HTERT RPE-1 (cell line): ENCODE data around the gene IL1R1.
"Not testable (repeated sequence)": the region's sequence is repeated elsewhere in the genome, so short reads cannot be mapped to it uniquely, and the experiment has no call there.

ENCODE experiments used
- in situ Hi-C: fragments of 300-500 bp; cut with MboI; formaldehyde crosslinking; loops from 4 replicates; pipeline ENCODE4 v1.14.3; 2020; ENCODE audit warnings: low sequenced_read_pairs

The IL1R1 gene, protein sequence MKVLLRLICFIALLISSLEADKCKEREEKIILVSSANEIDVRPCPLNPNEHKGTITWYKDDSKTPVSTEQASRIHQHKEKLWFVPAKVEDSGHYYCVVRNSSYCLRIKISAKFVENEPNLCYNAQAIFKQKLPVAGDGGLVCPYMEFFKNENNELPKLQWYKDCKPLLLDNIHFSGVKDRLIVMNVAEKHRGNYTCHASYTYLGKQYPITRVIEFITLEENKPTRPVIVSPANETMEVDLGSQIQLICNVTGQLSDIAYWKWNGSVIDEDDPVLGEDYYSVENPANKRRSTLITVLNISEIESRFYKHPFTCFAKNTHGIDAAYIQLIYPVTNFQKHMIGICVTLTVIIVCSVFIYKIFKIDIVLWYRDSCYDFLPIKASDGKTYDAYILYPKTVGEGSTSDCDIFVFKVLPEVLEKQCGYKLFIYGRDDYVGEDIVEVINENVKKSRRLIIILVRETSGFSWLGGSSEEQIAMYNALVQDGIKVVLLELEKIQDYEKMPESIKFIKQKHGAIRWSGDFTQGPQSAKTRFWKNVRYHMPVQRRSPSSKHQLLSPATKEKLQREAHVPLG

DNA sequence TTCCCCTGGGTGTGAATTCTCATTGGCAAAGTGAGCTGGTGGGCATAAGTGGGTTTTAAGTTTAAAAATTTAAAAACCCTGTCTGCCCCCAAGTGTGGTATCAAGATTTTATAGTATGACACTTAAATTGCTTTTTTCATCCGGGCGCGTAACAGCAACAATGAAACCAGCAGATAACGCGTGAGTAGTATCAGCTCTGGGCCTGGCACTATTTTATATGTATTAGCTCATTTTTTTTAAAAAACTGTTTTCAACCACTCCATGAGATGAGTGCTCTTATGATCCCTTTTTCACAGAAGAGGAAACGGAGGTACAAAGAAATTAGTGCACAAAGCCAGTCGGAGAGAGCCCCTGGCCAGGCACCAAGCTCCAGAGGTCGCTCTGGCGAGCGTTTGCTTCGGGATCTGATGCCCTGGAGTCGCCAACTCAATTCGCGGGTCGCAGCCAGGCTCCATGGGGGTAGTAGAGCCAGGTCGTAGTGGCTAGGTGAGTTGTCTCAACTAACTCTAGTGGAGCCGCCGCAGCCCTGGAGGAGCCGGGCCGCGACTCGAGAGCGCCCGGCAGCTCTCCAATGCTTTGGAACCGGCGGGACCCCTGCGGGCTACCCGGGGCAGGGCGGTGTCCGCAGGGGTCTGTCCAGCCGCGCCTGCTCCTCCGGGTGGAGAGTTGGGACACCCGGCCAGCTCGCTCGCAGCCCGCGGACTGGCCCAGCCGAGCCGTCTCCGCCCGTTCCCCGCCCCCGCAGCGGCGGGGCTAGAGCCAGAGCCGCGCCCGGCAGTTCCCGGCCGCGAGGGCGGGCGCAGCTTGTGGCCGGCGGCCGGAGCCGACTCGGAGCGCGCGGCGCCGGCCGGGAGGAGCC is at the start of gene IL1R1:
Gene IL1R1 (plus strand): TSS at position 777 of the 859 bp plus-strand sequence. CDS start 14,979 bp downstream, outside the sequence.
- in situ Hi-C loops, result no loop called here

DNA sequence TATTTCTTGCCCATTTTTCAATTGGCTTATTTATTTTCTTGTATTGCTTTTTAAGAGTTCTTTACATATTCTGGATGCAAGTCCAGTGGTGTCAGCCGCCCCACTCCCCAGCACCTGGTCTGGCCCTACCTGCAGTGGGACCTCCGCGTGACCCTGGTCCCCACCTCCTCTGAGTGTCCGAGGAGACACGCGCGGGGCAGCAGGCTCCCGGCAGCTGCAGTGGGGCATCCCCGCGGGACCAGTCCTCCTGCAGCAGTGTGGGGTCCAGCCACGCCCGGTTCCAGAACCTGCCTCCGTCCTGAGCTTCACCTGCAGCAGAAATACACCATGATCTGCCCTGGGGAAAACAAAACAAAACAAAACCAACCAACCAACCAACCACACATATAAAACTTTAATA is 48.9 kb upstream of the IL1R1 start:
- in situ Hi-C loops, result no loop called here

DNA sequence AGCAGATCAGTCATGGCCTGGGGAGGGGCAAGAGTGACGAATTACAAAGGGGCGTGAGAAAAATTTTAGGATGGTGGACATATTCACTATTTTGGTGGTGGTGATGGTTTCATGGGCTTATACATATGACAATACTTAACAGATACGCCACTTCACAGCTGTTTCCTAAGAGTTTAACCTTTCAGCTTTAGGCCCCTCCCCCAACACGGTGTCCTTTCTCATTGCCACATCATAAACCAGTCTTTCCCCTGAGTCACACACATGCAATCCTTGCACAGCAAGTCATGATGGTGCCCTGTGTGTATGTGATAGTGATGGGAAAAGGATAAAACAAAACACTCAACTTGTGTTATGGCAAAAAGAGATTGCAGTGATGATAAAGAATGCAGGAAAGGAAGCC is 47.6 kb upstream of the IL1R1 start:
- in situ Hi-C loops, result no loop called here

DNA sequence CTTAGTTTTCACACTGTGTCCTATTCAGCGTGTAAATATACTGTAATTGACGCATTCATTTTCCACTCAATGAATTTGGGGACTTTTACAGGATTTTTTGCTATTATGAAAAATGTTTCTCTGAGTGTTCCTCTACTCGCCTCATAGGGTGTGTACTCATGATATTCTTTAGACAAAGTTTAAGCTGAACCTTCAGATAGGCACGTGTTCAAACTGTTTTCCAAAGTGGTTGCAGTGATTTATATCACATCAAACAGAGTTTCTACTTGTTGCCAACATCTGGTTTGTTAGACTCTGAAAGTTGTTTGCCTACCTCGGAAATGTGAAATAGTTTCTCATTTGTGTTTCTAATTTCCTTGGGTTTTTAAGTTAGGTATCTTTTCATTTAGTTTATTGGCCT is 46.4 kb upstream of the IL1R1 start:
- in situ Hi-C loops, result no loop called here

DNA sequence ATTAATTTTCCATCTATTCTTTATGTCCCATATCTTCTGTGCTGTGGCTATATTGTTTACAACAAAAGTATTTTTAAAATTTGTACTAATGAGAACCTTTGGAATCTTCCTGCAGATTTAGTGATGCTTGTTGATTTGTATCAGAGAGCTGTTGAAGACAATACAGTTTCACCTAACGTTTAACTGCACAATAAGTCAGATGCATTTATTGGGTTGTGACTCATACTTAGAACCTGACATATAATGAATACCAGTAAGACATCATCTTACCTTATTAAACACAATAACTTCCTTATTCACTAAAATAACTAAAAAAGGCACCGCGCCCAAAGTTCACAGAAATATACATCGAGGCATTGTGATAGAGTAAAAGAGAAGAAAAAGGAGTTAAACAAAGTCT is 43.8 kb upstream of the IL1R1 start:
- in situ Hi-C loops, result no loop called here

DNA sequence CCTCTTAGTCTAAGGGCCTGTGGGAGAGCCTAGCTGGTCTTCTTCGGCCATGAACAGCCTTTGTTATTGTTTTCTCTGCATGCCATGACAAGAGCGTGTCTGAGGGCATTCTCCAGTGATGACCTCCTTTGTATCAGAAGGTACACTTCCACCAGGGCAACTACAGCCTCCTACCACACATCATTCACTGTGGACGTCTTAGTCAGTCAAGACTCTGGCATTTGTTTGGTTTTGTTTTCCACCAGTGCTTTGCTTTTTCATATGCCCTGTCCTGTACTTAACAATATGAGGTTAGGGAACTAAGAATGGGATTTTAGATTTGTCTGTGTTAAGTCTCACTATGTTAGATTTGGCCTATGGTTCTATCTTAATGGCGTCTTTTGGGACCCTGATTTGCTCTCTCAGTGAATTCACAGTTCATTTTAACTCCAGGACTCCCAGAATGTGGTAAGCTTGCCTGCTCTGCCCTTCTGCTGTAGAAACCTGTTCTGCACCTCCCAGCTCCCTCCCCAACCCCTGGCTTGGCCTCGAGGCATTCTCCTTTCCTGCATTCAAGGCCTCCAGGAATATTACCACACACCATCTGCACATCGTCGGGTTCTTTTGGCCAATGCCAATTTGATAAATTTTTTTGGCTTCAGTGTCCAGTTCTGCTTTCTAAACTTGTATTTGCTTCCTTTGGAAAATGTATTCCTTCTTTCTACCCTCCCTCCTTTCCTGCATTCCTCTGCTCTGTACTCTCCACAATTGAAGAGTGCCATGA is 42.8 kb upstream of the IL1R1 start:
- in situ Hi-C loops, result no loop called here

DNA sequence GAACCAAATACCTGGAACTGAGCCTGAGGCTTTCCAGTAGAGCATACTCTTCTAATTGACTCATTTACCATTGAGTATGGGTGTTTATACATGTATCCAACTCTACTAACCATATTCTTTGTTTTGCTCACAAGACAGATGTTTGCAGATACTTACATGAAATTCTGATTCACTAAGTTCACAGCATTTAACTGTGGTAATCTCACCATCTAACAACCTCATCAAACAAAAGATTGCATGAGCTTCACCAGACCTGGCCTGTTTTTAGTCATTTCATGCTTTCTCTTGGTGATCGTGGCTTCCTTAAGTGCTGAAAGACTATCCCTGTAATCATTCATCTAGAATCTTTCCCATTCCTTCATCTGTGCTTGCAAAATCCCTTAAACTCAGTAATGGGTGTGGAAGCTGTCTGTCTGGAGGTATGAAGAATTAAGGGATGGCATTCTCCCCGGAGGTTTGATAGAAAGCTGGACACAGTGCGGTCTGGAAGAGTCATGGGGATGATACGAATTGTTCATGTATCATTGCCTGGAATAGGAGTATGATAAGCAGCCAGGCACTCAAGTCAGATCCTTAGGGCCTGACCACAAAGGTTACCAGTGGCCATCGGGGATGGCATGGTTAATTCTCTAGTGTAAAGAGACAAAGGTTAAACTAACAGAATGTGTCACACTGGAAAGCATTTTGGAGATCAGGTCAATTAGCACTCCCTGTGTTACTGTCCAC is 42.0 kb upstream of the IL1R1 start:
- in situ Hi-C loops, result no loop called here

DNA sequence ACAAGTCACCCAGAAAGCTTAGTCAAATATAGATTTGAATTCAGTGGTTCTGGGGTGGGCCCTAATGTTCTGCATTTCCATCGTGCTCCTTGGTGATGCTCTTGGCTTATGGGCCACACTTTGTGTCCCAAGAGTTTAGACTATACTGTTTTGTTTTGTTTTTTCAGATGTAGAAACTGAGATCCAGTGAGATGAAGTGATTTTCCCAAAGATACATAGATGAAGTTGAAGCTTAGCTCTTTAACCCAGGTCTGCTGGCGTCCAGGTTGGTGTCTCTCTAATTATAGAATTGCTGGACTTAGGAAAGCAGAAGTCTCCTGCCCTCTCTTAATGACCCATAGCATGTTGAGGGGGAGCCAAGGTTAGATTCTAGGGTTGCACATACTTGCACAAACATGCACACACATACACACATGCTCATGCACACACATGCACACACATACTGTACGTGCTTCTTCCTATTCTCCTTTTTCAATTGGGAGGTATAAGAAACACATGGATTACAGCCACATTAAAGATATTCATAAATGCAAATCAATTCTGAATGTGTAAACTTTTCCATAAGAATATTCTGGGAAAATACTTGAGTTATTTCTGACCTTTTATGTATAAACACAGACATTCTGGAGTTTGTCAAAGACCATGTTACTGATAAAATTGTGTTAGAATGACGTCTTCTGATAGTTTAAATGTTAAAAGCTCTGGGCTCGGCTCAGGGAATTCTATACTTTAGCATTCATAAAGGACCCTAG is 41.3 kb upstream of the IL1R1 start:
- in situ Hi-C loops, result no loop called here

DNA sequence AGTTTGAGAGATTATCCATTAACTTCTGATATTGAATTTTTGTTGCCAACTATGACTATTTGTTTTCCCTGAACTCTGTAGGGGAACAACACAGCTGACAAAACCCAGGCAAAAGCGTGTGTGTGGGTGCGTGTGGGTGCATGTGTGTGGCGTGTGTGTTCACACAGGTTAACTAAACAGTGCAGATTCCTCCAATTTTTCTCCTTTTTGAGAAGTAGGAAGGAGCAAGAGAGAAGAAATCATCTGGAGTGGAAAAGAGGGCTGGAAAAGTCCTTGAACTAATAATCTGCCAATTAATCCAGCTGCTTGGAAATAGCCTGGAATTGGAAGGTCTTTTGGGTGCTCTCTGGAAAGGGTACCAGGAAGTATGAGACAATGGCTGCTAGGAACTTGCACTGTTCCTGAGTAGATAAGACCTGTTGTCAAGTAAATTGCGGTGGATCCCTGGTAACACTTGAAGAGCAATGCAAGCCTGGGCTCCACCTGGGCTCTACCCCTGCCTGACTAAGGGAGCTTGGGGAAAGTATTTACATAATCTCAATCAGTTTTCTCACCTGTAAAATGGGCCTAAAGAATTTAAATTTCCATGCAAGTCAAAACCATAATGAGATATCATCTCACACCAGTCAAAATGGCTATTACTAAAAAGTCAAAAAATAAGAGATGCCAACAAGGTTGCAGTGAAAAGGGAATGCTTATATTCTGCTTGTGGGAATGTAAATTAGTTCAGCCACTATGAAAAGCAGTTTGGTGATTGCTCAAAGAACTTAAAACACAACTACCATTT is 40.5 kb upstream of the IL1R1 start:
- in situ Hi-C loops, result no loop called here

DNA sequence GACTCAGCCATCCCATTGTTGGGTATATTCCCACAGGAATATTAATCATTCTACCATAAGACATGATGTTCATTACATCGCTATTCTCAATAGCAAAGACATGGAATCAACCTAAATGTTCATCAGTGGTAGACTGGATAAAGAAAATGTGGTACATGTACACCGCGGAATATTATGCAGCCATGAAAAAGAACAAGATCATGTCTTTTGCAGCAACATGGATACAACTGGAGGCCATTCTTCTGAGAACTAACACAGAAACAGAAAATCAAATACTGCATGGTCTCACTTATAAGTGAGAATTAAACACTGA is 40.0 kb upstream of the IL1R1 start:
- in situ Hi-C loops, result not testable (repeated sequence)

DNA sequence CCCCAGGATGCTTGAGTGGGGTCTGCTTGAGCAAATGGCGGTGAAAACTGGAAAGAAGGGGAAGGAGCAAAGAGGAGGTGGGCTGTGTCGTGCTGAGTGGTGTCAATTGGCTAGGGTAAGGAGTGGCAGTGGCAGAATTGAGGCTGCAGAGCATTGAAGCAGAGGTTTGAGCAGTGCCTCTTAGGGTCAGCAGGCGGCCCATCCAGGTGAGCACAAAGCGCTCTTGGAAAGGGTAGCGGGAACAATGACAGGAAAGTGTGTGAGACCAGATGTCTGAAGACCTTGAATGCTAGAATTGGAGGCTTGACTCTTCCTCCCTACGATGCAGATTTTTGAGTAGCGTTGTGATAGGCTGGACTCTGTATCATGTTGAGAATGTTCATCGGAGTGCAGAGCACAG is 39.3 kb upstream of the IL1R1 start:
- in situ Hi-C loops, result no loop called here

DNA sequence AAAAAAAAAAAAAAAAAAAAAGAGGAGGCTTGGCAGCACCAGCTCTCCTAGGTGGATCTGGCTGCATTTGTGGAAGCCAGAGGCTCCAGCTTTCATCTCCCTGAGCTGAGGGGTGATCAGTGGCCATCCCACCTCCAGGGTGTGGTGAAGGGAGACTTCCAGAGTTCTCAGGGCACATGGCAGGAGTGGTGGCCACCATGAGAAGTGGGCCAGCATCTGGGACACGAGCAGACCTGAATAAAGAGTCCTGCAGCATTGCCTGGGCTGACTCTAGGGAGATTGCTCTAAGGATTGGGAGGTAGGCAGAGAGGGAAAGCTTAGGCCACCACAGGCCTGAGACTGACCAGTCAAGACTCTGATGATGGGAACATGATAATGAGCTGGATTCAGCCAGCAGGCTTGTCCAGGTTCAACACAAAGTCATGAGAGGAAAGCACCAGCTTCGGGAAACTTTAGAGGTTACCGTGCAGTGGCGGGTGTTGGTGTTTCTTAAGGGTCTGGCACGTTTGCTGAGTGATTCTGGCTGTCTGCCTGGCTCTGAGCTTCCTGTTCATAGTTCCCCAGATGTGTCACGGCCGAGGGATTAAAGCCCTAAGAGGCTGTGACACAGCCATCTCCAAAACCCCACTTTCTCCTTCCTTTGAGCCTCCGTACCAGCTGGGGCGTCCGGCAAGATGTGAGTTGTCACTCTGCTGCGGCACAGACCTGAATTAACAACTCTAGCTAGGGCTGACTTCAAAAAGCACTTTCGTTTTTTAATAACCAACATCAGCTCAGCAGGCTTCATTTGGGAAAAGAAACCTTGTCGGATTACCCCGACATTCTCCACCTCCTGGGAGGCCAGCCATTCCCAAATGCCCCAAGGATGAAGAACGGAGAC is 38.3 kb upstream of the IL1R1 start:
- in situ Hi-C loops, result no loop called here

DNA sequence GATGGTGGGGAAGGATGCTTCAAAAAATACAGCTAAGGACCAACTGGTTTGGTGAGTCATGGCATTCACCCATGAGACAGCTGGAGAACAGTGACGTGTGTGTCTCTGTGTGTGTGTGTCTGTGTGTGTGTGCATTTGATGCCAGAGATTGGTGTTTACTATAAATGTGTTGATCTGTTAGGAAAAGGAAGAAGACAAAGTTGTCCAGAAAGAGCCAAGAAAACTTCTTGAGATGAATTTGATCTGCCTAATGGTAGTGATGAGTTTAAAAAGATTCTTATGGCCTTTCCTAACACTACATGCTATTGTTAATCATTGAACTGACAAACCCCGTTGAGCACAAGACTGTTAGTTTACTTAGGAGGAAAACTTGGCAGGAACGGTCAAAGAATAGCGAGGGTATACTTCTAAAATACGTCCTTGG is 36.4 kb upstream of the IL1R1 start:
- in situ Hi-C loops, result no loop called here

DNA sequence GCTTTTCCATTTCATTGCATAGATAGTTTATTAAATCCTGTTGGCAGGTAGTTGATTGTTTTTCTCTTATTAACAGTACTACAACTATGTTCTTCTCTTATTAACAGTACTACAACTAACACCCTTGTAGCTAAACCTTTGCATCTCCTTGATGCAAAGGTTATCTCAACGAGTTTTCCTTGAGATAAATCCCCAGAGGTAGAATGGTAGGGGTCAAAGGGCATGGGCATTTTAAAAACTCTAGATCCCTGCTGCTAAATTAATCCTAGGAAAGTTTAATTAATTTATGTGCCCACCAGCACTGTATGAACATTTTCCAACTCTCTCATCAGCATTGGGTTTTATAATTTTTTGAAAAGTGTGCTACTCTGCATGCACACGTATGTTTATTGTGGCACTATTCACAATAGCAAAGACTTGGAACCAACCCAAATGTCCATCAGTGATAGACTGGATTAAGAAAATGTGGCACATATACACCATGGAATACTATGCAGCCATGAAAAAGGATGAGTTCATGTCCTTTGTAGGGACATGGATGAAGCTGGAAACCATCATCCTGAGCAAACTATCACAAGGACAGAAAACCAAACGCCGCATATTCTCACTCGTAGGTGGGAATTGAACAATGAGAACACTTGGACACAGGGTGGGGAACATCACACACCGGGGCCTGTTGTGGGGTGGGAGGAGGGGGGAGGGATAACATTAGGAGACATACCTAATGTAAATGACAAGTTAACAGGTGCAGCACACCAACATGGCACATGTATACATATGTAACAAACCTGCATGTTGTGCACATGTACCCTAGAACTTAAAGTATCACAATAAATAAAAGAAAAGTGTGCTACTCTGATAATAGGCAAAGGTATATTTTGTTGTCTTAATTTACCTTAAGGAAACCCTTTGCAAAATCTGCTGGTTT is 35.5 kb upstream of the IL1R1 start:
- in situ Hi-C loops, result not testable (repeated sequence)

DNA sequence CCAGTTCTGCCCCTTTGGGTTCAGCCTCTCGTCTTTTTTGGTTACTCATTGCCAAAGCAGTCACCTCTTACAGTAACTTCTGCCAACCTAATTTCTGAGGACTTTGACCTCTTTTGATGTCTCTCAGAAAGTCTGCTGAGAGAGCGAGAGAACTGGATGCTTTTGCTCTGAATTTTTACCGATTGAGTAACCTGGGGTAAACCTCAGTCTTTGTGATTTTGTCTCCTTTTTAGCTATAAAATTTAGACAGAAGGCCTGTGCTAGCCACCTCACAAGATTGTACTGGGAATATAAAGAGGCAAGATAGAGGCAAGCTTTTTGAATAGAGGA is 34.8 kb upstream of the IL1R1 start:
- in situ Hi-C loops, result no loop called here

DNA sequence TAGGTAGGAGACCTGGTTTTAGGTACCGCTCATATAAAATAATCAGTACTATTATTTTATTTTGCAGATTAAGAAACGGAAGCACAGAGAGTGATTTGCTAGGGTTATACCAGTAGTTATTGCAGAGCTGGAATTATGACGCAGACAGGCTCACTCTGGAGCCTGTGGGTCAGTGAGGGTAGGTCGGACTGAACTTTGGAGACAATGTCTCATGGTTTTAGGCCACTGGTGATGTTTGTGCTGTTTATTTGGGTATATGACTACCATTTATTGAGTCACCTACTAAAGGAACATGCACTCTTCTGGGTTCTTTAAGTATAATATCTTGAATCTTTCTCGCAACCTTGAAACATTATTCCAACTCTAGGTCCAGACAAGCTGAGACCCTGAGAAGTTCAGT is 33.5 kb upstream of the IL1R1 start:
- in situ Hi-C loops, result no loop called here

DNA sequence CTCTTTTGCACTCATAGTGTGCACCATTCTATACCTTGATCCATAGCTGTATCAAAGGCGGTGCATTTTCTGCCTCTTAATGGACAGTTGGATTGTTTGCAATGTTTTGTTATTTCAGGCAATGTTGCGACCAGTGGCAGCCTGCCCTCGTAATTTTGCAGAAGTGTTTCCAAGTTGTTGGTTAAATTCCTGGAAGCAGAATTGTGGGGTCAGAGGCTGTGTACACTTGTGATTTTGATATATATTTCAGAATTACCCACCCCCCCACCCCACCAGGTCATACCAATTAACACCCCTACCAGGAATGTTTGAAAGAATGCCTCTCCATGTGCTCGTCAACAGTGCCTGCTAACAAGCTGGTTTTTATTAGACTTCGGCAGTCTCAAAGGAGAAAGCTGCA is 32.4 kb upstream of the IL1R1 start:
- in situ Hi-C loops, result no loop called here
